SH-SY5Y (cell line): ENCODE results near the gene PPAT.

ENCODE experiments used
- GATA2 ChIP-seq: IDR thresholded peaks from 2 replicates; pipeline ENCODE4 v1.6.1; 2011; ENCODE audit warnings: mild to moderate bottlenecking, low read depth, low read length
- GATA3 ChIP-seq: IDR thresholded peaks from 2 replicates; pipeline ENCODE4 v1.6.1; 2011; ENCODE audit warnings: low read depth, mild to moderate bottlenecking, low read length, moderate library complexity

Gene PPAT

GRCh38 chr4:56371426-56372220, 63.8 kb downstream of the PPAT start:
- no peak for TF ChIP-seq GATA3
- TF ChIP-seq GATA2: no peak

GRCh38 chr4:56370377-56370776, 65.0 kb downstream of the PPAT start:
- TF ChIP-seq GATA3 (no peak), GATA2 (no peak)

- no peak for TF ChIP-seq GATA2
- no peak for TF ChIP-seq GATA3
These were observed 75.3 kb downstream of the PPAT start for GRCh38 chr4:56360071-56360470.

GRCh38 chr4:56356650-56357049, 78.8 kb downstream of the PPAT start:
- TF ChIP-seq GATA2 (no peak), GATA3 (no peak)

GRCh38 chr4:56348576-56348975, 86.8 kb downstream of the PPAT start:
- TF ChIP-seq GATA2 (no peak), GATA3 (no peak)

GRCh38 chr4:56345458-56345857, 90.0 kb downstream of the PPAT start:
- no peak for TF ChIP-seq GATA3
- TF ChIP-seq GATA2: no peak
